A549 treated with CpdA at 1 μM for 4 hours (cell line): ENCODE data around the gene MDK. TPM values are rescaled to one million over a fixed set of nuclear protein-coding genes. Genes with fewer than 3 reads are reported as not detected.

ENCODE experiments used
- total RNA-seq: library from RNA; stranded (reverse); fragments of 200-300 nt; extraction: Qiagen RNA extraction; gene quantifications from 5 replicates; pipeline ENCODE4 v1.2.3, GENCODE V29; 2022; ENCODE audit warnings: low read depth

Gene MDK, protein sequence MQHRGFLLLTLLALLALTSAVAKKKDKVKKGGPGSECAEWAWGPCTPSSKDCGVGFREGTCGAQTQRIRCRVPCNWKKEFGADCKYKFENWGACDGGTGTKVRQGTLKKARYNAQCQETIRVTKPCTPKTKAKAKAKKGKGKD
- total RNA-seq: 14.0 to 23.4 TPM (median 21.1 TPM) in 5 replicates

DNA sequence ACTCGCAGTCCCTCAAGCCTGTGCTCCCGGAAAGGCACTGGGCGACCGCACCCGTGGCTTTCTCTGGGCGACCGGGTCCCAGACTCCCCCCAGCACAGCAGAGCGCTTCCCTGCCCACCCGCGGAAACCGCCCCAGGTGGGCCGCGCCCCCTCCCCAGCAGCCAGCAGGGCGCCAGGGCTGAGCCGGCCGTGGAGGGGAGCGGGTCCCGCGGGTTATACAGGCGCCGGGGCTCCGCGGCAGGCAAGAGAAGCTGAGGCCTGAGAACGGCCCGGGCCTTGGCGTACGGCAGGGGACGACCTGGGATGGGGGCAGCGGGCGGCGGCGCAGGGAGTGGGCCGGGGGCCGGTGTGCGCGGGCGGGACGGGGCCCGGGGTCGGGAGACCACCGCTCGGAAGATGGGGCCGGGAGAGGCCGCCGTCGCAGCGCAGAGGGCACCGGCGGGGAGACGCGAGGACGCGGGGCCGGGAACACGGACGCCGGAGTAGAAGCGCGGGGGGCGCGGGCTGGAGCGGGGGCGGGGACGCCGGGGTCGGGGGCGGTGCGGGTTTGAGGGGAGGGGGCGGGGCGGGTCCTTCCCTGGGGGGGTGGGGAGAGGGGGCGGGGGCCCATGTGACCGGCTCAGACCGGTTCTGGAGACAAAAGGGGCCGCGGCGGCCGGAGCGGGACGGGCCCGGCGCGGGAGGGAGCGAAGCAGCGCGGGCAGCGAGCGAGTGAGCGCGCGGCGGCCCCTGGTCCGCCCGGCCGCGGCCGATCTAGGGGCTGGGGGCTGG lies at the start of gene MDK:
TSS of gene MDK (plus strand) at position 622 of the 771 bp plus-strand sequence. CDS start 389 bp downstream, outside the sequence.

DNA sequence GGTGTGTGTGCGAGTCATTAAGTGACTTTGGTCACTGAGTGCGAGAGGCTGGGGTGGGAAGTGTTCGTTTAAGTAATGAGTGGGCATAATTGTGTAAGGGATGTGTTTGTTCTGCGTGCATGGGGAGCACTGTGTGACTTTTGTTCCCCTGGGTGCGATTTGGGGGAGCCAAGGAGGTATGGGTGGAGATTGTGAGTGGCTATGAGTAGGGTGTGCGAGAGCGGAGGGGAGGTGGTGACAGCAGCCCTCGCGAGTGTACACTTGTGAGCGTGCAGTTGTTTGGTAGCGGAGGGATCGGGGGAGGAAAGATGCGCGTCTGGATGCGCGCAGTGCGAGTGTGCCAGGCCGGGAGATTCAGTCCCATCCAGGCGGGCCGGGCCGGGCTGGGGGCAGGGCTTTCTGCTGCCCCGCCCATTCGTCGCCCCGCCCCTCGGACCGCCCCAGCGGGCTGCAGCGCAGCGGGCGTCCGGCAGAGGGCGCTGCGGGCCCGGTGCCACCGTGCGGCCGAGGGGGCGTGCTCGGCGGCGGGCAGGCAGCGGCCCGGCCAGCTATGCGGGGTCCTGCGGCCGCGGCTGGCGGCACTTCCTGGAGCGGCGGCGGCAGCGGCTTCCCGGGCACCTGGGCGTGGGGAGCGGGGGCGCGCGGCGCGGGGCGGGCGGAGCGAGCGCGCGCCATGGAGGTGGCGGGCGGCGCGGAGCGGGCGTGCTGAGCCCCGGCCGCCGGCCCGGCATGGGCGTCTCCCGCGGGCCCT lies 34.4 kb upstream of the MDK start, which contains the start of gene DGKZ:
TSS of gene DGKZ (plus strand) at position 578 of the 751 bp plus-strand sequence. CDS start 197 bp downstream, outside the sequence.

GRCh38 chr11:46391578-46392420 lies 10.3 kb downstream of the MDK start, which contains the start of gene CHRM4:
CHRM4 (minus strand) TSS chr11:46391776; CDS start chr11:46386557, 5,219 bp downstream.

Other genes starting within 250 kb of the MDK start
- 4.5 to 5.8 TPM (median 5.7 TPM) in 5 replicates for gene CREB3L1, start 104.0 kb upstream of the MDK start, total RNA-seq
- gene DGKZ, start 34.2 kb upstream of the MDK start, total RNA-seq: 39.9 to 52.6 TPM (median 49.9 TPM) in 5 replicates
- gene CHRM4, start 10.1 kb downstream of the MDK start, total RNA-seq: 0.43 to 0.75 TPM (median 0.55 TPM) in 5 replicates
- 13.8 to 17.0 TPM (median 15.8 TPM) in 5 replicates for gene AMBRA1, start 212.4 kb downstream of the MDK start, total RNA-seq
- gene HARBI1, start 235.6 kb downstream of the MDK start, total RNA-seq: 5.1 to 7.7 TPM (median 5.7 TPM) in 5 replicates
- 52.6 to 58.5 TPM (median 53.6 TPM) in 5 replicates for gene ATG13, start 235.9 kb downstream of the MDK start, total RNA-seq